ENCODE results near the gene GLT8D2. TPM values are rescaled to one million over a fixed set of nuclear protein-coding genes. Genes with fewer than 3 reads are reported as not detected.

Gene GLT8D2
- total and polyA plus RNA-seq, 2 of the 13 experiments (the other 11 are each of a cell fraction or from before 2014, with no cell fraction given) = not detected

DNA sequence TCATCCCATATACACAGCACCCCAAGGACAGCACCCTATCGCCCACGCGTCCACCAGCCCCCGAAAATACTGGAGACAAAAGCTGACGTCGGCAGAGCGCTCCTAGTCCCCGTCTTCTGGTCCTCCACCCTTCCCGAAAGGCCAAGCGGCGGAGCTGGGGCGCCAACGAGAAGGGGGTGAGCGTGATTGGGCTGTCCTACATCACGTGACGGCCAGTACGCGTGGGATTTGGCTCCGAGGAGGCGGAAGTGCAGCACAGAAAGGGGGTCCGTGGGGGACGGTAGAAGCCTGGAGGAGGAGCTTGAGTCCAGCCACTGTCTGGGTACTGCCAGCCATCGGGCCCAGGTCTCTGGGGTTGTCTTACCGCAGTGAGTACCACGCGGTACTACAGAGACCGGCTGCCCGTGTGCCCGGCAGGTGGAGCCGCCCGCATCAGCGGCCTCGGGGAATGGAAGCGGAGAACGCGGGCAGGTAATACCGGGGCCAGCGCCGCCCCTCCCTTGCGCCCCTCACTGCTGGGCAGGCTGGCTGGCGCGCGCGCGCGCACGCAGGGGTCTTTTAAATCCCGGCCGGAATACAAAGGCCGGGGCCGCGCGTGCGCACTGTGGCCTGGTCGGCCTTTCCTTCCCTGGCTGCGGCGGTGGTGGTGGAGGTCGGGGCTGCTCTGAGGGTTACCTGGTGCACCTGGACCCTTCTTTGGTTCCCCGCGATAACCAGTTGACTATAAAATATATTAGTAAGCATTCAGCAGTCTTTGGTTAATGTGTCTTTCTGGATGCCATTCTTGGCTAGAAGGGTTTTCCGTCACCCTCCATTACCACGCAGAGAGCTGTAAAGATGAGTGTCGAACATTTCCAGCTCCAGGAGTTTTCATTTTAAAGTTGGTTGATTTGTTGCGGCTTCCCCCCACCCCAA lies 84.1 kb downstream of the GLT8D2 start, which contains the start of gene TDG (continued):
- TF ChIP-seq PRDM15 (CRISPR knock-in tag; IDR thresholded peaks at IDR 0.05) (peak; percentile 73), PPARG (CRISPR knock-in tag; conservative IDR thresholded peaks at IDR 0.05) (no peak; the same call in 1 of the 2 replicates), FOXO1 (CRISPR knock-in tag; IDR thresholded peaks at IDR 0.05) (no peak), PAF1 (CRISPR knock-in tag; IDR thresholded peaks at IDR 0.05) (no peak), TGIF2 (CRISPR knock-in tag; IDR thresholded peaks at IDR 0.05) (no peak), MYNN (CRISPR knock-in tag; IDR thresholded peaks at IDR 0.05; ENCODE audit: low read depth) (no peak), ZNF616 (CRISPR knock-in tag; IDR thresholded peaks at IDR 0.05; ENCODE audit: low read depth) (0 out of 2 replicates have a peak, but pooled peaks have one; percentile 35), ZNF672 (CRISPR knock-in tag; IDR thresholded peaks at IDR 0.05) (no peak), ZNF703 (CRISPR knock-in tag; IDR thresholded peaks at IDR 0.05; ENCODE audit: borderline replicate concordance) (no peak), STAT5B (CRISPR knock-in tag; IDR thresholded peaks at IDR 0.05) (no peak), MXI1 (IDR thresholded peaks at IDR 0.05; ENCODE audit: borderline replicate concordance, low read depth, low read length) (peak; percentile 83; the same call in 2 of the 3 replicates), ZNF275 (CRISPR knock-in tag; IDR thresholded peaks at IDR 0.05; ENCODE audit: borderline replicate concordance) (0 out of 2 replicates have a peak, but pooled peaks have one; percentile 80), NFYB (CRISPR knock-in tag; IDR thresholded peaks at IDR 0.05) (peak; percentile 90), EHMT2 (IDR thresholded peaks at IDR 0.05; ENCODE audit: borderline replicate concordance, low read depth, low read length) (no peak), ZNF124 (CRISPR knock-in tag; IDR thresholded peaks at IDR 0.05) (peak; percentile 58; the same call in 1 of the 2 replicates), SRSF4 (IDR thresholded peaks at IDR 0.05; ENCODE audit: low read depth, low read length, poor library complexity, severe bottlenecking) (no peak)
- TF ChIP-seq, protein P1, sequence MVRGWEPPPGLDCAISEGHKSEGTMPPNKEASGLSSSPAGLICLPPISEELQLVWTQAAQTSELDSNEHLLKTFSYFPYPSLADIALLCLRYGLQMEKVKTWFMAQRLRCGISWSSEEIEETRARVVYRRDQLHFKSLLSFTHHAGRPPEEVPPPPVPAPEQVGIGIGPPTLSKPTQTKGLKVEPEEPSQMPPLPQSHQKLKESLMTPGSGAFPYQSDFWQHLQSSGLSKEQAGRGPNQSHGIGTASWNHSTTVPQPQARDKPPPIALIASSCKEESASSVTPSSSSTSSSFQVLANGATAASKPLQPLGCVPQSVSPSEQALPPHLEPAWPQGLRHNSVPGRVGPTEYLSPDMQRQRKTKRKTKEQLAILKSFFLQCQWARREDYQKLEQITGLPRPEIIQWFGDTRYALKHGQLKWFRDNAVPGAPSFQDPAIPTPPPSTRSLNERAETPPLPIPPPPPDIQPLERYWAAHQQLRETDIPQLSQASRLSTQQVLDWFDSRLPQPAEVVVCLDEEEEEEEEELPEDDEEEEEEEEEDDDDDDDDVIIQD (CRISPR knock-in tag; IDR thresholded peaks at IDR 0.05; ENCODE audit: low read depth) = peak; percentile 49; the same call in 1 of the 2 replicates
- TF ChIP-seq, protein P2, sequence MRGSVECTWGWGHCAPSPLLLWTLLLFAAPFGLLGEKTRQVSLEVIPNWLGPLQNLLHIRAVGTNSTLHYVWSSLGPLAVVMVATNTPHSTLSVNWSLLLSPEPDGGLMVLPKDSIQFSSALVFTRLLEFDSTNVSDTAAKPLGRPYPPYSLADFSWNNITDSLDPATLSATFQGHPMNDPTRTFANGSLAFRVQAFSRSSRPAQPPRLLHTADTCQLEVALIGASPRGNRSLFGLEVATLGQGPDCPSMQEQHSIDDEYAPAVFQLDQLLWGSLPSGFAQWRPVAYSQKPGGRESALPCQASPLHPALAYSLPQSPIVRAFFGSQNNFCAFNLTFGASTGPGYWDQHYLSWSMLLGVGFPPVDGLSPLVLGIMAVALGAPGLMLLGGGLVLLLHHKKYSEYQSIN (CRISPR knock-in tag; IDR thresholded peaks at IDR 0.05; ENCODE audit: borderline replicate concordance) = no peak
- TF ChIP-seq, protein P3, sequence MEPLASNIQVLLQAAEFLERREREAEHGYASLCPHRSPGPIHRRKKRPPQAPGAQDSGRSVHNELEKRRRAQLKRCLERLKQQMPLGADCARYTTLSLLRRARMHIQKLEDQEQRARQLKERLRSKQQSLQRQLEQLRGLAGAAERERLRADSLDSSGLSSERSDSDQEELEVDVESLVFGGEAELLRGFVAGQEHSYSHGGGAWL (CRISPR knock-in tag; IDR thresholded peaks at IDR 0.05) = peak; percentile 93
- TF ChIP-seq, protein P4, sequence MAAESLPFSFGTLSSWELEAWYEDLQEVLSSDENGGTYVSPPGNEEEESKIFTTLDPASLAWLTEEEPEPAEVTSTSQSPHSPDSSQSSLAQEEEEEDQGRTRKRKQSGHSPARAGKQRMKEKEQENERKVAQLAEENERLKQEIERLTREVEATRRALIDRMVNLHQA (CRISPR knock-in tag; IDR thresholded peaks at IDR 0.05) = no peak
